Stimulated activated CD8-positive, alpha-beta memory T cell treated with anti-CD3 and anti-CD28 coated beads, Interleukin-12 subunit alpha, Interleukin-12 subunit beta, amount 100 ng/mL, for 4 hours (primary cell): ENCODE data around the gene NMNAT2.
"Not testable (repeated sequence)": the region's sequence is repeated elsewhere in the genome, so short reads cannot be mapped to it uniquely, and the experiment has no call there.

Experiments
- DNase-seq: peaks from one replicate; pipeline ENCODE4 v3.0.0-alpha.2; 2020; ENCODE audit warnings: low read depth

The NMNAT2 gene

GRCh38 chr1:183416850-183417771, 1.1 kb downstream of the NMNAT2 start:
- DNase-seq = no peak

- no peak for DNase-seq
These were observed 3.8 kb downstream of the NMNAT2 start for GRCh38 chr1:183414365-183414764.

- DNase-seq = no peak
These were observed 7.1 kb downstream of the NMNAT2 start for GRCh38 chr1:183411091-183411490.

- no peak for DNase-seq
These were observed 10.2 kb downstream of the NMNAT2 start for GRCh38 chr1:183407961-183408360.

- no peak for DNase-seq
These were observed 10.7 kb downstream of the NMNAT2 start for GRCh38 chr1:183407474-183407873.

- no peak for DNase-seq
These were observed 13.7 kb downstream of the NMNAT2 start for GRCh38 chr1:183404476-183404875.

GRCh38 chr1:183403498-183403897, 14.7 kb downstream of the NMNAT2 start:
- DNase-seq = no peak

GRCh38 chr1:183401565-183401964, 16.6 kb downstream of the NMNAT2 start:
- DNase-seq = not testable (repeated sequence)

GRCh38 chr1:183394435-183394834, 23.7 kb downstream of the NMNAT2 start:
- DNase-seq = no peak

- no peak for DNase-seq
These were observed 26.3 kb downstream of the NMNAT2 start for GRCh38 chr1:183391863-183392262.

- DNase-seq = no peak
These were observed 27.6 kb downstream of the NMNAT2 start for GRCh38 chr1:183390561-183390960.

- DNase-seq = no peak
These were observed 29.4 kb downstream of the NMNAT2 start for GRCh38 chr1:183388735-183389134.

- DNase-seq = no peak
These were observed 32.6 kb downstream of the NMNAT2 start for GRCh38 chr1:183385340-183386144.

- no peak for DNase-seq
These were observed 38.2 kb downstream of the NMNAT2 start for GRCh38 chr1:183379951-183380350.

GRCh38 chr1:183375381-183375780, 42.8 kb downstream of the NMNAT2 start:
- no peak for DNase-seq

- DNase-seq = no peak
These were observed 43.4 kb downstream of the NMNAT2 start for GRCh38 chr1:183374825-183375224.

- DNase-seq = no peak
These were observed 45.5 kb downstream of the NMNAT2 start for GRCh38 chr1:183372586-183373230.

GRCh38 chr1:183370399-183371058, 47.7 kb downstream of the NMNAT2 start:
- no peak for DNase-seq

- no peak for DNase-seq
These were observed 49.7 kb downstream of the NMNAT2 start for GRCh38 chr1:183368213-183369108.

GRCh38 chr1:183366116-183366515, 52.1 kb downstream of the NMNAT2 start:
- no peak for DNase-seq

GRCh38 chr1:183365676-183366075, 52.5 kb downstream of the NMNAT2 start:
- no peak for DNase-seq
